Measurements from ENCODE around the gene SNRNP48.

- TF ChIP-seq CTCF (conservative IDR thresholded peaks at IDR 0.05; ENCODE audit: low read depth, low read length) (no peak), EZH2 (IDR thresholded peaks at IDR 0.05; ENCODE audit: borderline replicate concordance, low read depth, low read length, poor library complexity, severe bottlenecking) (no peak)
Observed at GRCh38 chr6:7546896-7547295, 43.1 kb upstream of the SNRNP48 start.
